Ishikawa (cell line): ENCODE measurements around the gene KIAA1217.

Experiments used
- CEBPB ChIP-seq: IDR thresholded peaks from 2 replicates; pipeline ENCODE4 v1.6.1; 2012
- CREB1 ChIP-seq: IDR thresholded peaks from 2 replicates; pipeline ENCODE4 v1.6.1; 2012; ENCODE audit warnings: low read depth
- EP300 ChIP-seq: IDR thresholded peaks from 2 replicates; pipeline ENCODE4 v1.6.1; 2012; ENCODE audit warnings: borderline replicate concordance
- NFIC ChIP-seq: IDR thresholded peaks from 2 replicates; pipeline ENCODE4 v1.6.1; 2012
- RAD21 ChIP-seq: IDR thresholded peaks from 2 replicates; pipeline ENCODE4 v1.6.1; 2012; ENCODE audit warnings: low read depth
- TAF1 ChIP-seq: IDR thresholded peaks from 2 replicates; pipeline ENCODE4 v1.6.1; 2012; ENCODE audit warnings: low read depth, mild to moderate bottlenecking
- YY1 ChIP-seq: IDR thresholded peaks from 2 replicates; pipeline ENCODE4 v1.6.1; 2012; ENCODE audit warnings: low read depth
- ZBTB7A ChIP-seq: IDR thresholded peaks from 2 replicates; pipeline ENCODE4 v1.6.1; 2012; ENCODE audit warnings: low read depth
- TF ChIP-seq, protein P1 (sequence below): IDR thresholded peaks from 2 replicates; pipeline ENCODE4 v1.6.1; 2012

DNA sequence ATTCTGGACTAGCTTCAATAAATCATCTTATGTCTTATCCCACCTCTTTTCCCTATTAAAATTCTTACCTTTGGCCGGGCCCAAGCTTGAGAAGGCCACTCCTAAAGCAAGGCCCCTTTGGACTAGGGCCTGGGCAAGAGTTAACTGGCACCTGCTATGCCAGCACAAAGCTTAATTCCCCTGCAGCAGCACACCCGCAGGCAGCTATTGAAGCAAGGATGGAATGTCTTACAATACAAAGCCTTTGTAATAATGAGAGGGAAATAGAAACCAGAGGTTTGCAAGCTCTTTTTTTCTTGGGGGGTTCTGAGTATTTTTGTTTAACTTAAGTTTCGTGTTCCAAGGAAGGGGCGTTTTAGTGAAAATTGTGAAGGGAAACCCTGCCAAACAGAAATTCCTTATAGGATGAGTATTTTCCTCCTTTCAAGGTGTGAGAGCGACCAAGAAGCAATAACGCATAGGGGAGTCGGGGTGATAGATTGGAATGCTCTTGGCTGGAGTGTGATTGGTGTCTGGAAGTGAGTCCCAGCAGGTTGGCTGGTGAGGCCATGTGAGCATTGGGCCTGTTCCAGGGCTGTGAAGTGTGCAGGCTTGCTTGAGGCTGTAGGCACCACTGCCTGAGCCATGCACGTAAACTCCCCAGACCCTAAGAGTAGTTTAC, 148.5 kb downstream of the KIAA1217 start:
- TF ChIP-seq YY1 = 0 out of 2 replicates have a peak, but pooled peaks have one; percentile 33
- TF ChIP-seq NFIC = peak; percentile 88
- TF ChIP-seq CREB1 = no peak
- no peak for TF ChIP-seq RAD21
- peak; percentile 88 for TF ChIP-seq EP300
- TF ChIP-seq ZBTB7A = 0 out of 2 replicates have a peak, but pooled peaks have one; percentile 22
- TF ChIP-seq CEBPB = no peak
- no peak for TF ChIP-seq TAF1
- TF ChIP-seq, protein P1, sequence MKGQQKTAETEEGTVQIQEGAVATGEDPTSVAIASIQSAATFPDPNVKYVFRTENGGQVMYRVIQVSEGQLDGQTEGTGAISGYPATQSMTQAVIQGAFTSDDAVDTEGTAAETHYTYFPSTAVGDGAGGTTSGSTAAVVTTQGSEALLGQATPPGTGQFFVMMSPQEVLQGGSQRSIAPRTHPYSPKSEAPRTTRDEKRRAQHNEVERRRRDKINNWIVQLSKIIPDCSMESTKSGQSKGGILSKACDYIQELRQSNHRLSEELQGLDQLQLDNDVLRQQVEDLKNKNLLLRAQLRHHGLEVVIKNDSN = peak; percentile 81
